CD14-positive monocyte (primary cell): ENCODE results near the gene CDIP1. TPM values are rescaled to one million over a fixed set of nuclear protein-coding genes. Genes with fewer than 3 reads are reported as not detected.

Experiments used
- DNase-seq, 3 donors: peaks; one replicate each; pipeline ENCODE4 v3.0.0-alpha.2; 2011 to 2022
- H2AFZ ChIP-seq: 2 replicates; pipeline ENCODE4 v1.6.0; 2012; ENCODE audit warnings: mild to moderate bottlenecking, low read depth, low read length, inconsistent platforms; ENCODE audit not compliant: insufficient read depth, poor library complexity, severe bottlenecking
- H3K27ac ChIP-seq, 2 donors: 1 replicate in 1 of 2; 2 replicates in 1 of 2; pipeline ENCODE4 v1.5.1; 2012 to 2013; ENCODE audit warnings: low read length in 2 of 2, control low read depth in 1 of 2, inconsistent platforms in 1 of 2, low read depth in 1 of 2, mild to moderate bottlenecking in 1 of 2
- H3K27me3 ChIP-seq, 2 donors: one replicate each; pipeline versions ENCODE4 v1.6.0 to v1.6.1; 2011 to 2013; ENCODE audit warnings: low read length in 2 of 2; ENCODE audit not compliant: control insufficient read depth in 2 of 2, insufficient read depth in 2 of 2
- H3K36me3 ChIP-seq, 2 donors: replicated peaks in 1 of 2; 1 replicate in 1 of 2; 2 replicates in 1 of 2; pipeline versions ENCODE4 v1.5.1 to v1.6.1; 2012 to 2013; ENCODE audit warnings: low read length in 2 of 2, control low read depth in 1 of 2, inconsistent platforms in 1 of 2, mild to moderate bottlenecking in 1 of 2; ENCODE audit not compliant: insufficient read depth in 2 of 2, control insufficient read depth in 1 of 2
- H3K4me1 ChIP-seq, 2 donors: 1 replicate in 1 of 2; 2 replicates in 1 of 2; pipeline versions ENCODE4 v1.5.1 to v1.6.1; 2012 to 2013; ENCODE audit warnings: low read length in 2 of 2, control low read depth in 1 of 2, inconsistent platforms in 1 of 2, mild to moderate bottlenecking in 1 of 2, moderate library complexity in 1 of 2; ENCODE audit not compliant: insufficient read depth in 2 of 2, control insufficient read depth in 1 of 2
- H3K4me2 ChIP-seq: replicated peaks from 2 replicates; pipeline ENCODE3; 2012; ENCODE audit warnings: low read length, moderate library complexity, mild to moderate bottlenecking; ENCODE audit not compliant: poor library complexity, severe bottlenecking; ENCODE audit errors: extremely low read depth
- H3K4me3 ChIP-seq, 3 experiments: fragments of 200-600 bp in 1 of 3; sonication (generic) in 1 of 3; replicated peaks in 1 of 3; 1 replicate in 2 of 3; 2 replicates in 1 of 3; pipeline ENCODE4 v1.5.1; 2011 to 2013; ENCODE audit warnings: low read length in 3 of 3, mild to moderate bottlenecking in 3 of 3, control low read depth in 2 of 3, low read depth in 2 of 3, inconsistent platforms in 1 of 3, moderate library complexity in 1 of 3
- H3K79me2 ChIP-seq: 2 replicates; pipeline ENCODE4 v1.6.0; 2012; ENCODE audit warnings: mild to moderate bottlenecking, control low read depth, inconsistent platforms, low read length, moderate library complexity; ENCODE audit not compliant: insufficient read depth
- H3K9ac ChIP-seq: 2 replicates; pipeline ENCODE4 v1.6.0; 2017; ENCODE audit warnings: low read length, mild to moderate bottlenecking; ENCODE audit not compliant: insufficient read depth, poor library complexity, severe bottlenecking
- H3K9me3 ChIP-seq, 2 donors: replicated peaks in 1 of 2; 1 replicate in 1 of 2; 2 replicates in 1 of 2; pipeline versions ENCODE4 v1.5.1 to v1.6.1; 2012 to 2013; ENCODE audit warnings: low read length in 2 of 2, control low read depth in 1 of 2; ENCODE audit not compliant: control insufficient read depth in 1 of 2, insufficient read depth in 1 of 2
- H4K20me1 ChIP-seq: 2 replicates; pipeline ENCODE4 v1.6.0; 2012; ENCODE audit warnings: mild to moderate bottlenecking, low read length, control low read depth, moderate library complexity; ENCODE audit not compliant: insufficient read depth
- H3K27ac Mint-ChIP-seq, 7 donors: one replicate each; pipeline ENCODE4 v1.8.0; 2020; ENCODE audit warnings: mild to moderate bottlenecking in 7 of 7, mixed read lengths in 7 of 7, moderate library complexity in 6 of 7, inconsistent platforms in 2 of 7
- H3K27me3 Mint-ChIP-seq, 3 donors: one replicate each; pipeline ENCODE4 v1.8.0; 2021 to 2022; ENCODE audit warnings: low read depth in 3 of 3, mild to moderate bottlenecking in 3 of 3, mixed read lengths in 3 of 3, moderate library complexity in 3 of 3, inconsistent platforms in 1 of 3
- H3K36me3 Mint-ChIP-seq, 2 donors: one replicate each; pipeline ENCODE4 v1.8.0; 2020; ENCODE audit warnings: mixed read lengths in 2 of 2, inconsistent platforms in 1 of 2, mild to moderate bottlenecking in 1 of 2
- H3K4me1 Mint-ChIP-seq: one replicate; pipeline ENCODE4 v1.8.0; 2020; ENCODE audit warnings: mild to moderate bottlenecking, mixed read lengths
- H3K4me3 Mint-ChIP-seq, 2 donors: one replicate each; pipeline ENCODE4 v1.8.0; 2020; ENCODE audit warnings: mild to moderate bottlenecking in 2 of 2, mixed read lengths in 2 of 2, moderate library complexity in 1 of 2
- H3K9me3 Mint-ChIP-seq, 7 donors: one replicate each; pipeline ENCODE4 v1.8.0; 2020 to 2022; ENCODE audit warnings: mixed read lengths in 7 of 7, mild to moderate bottlenecking in 6 of 7, moderate library complexity in 6 of 7, inconsistent platforms in 2 of 7
- CTCF ChIP-seq: fragments of 200-600 bp; IDR thresholded peaks from one replicate; pipeline ENCODE4 v1.8.0; 2022; ENCODE audit warnings: antibody characterized with exemption, mild to moderate bottlenecking
- WGBS: methylation state at CpG from one replicate; pipeline ENCODE4 v1.1.5; 2013; ENCODE audit warnings: missing lambda C conversion rate; ENCODE audit not compliant: insufficient coverage; 5-methylcytosine and 5-hydroxymethylcytosine counted together
- intact Hi-C, 2 donors: fragments of 100-400 bp; cut with micrococcal nuclease; formaldehyde crosslinking; loops; one replicate each; pipeline versions ENCODE4 v1.15.0 to v1.15.1; 2023
- polyA plus RNA-seq, 3 donors: library from polyadenylated mRNA; depleted of rRNA in 1 of 3; unstranded in 2 of 3; stranded (reverse) in 1 of 3; fragments of 300-500 nt in 2 of 3; fragments of >200 nt in 1 of 3; fragmentation: Illumina TruSeq in 2 of 3; gene quantifications; 1 replicate in 2 of 3; 2 replicates in 1 of 3; pipeline ENCODE4 v1.2.3, GENCODE V29; 2012 to 2021

CDIP1 gene
- polyA plus RNA-seq, 3 donors, result 8.6 to 11.2 (median 10.8) TPM

- H3K9ac ChIP-seq, result no peak overlapping the region
Observed at GRCh38 chr16:4500272-4500671, 38.3 kb downstream of the CDIP1 start.

GRCh38 chr16:4499196-4499555 lies 39.4 kb downstream of the CDIP1 start:
- Histone ChIP-seq H3K36me3 (peaks cover 10 to 30% of the 10 kb centered on the region in 2 donors), H3K4me2 (no peak overlapping the region), H3K4me3 (no peak overlapping the region), H2AFZ (no peak overlapping the region), H3K27ac (no peak overlapping the region), H3K4me1 (peaks cover 0 to 2% of the 10 kb centered on the region in 2 donors), H4K20me1 (peaks cover 22% of the 10 kb centered on the region), H3K79me2 (peaks cover 43% of the 10 kb centered on the region), H3K27me3 (no peaks in the 10 kb centered on the region), H3K9ac (no peak overlapping the region), H3K9me3 (no peaks in the 10 kb centered on the region)
- no CpG with 5 or more reads among the region's 4 CpGs for WGBS
- no peak overlapping the region for H3K27ac Mint-ChIP-seq
- peaks cover 27 to 29% of the 10 kb centered on the region in 2 donors for H3K36me3 Mint-ChIP-seq
- no peak overlapping the region for H3K4me3 Mint-ChIP-seq
- H3K4me1 Mint-ChIP-seq, result peaks cover 16% of the 10 kb centered on the region
- no peak for TF ChIP-seq CTCF
- no peaks in the 10 kb centered on the region for H3K9me3 Mint-ChIP-seq
- peaks cover 0 to 2% (median 0%) of the 10 kb centered on the region in 3 donors for H3K27me3 Mint-ChIP-seq
- no peak for DNase-seq
- intact Hi-C loops, result no loop called here

More at GRCh38 chr16:4500272-4500671, 38.3 kb downstream of the CDIP1 start:
- no peak for DNase-seq
- 89% methylated on average over 2 of the region's 3 CpGs for WGBS
- Mint-ChIP-seq H3K4me3 (no peak overlapping the region), H3K9me3 (no peaks in the 10 kb centered on the region), H3K36me3 (peaks cover 27 to 29% of the 10 kb centered on the region in 2 donors), H3K27ac (no peak overlapping the region), H3K27me3 (peaks cover 0 to 2% (median 2%) of the 10 kb centered on the region in 3 donors), H3K4me1 (peaks cover 22% of the 10 kb centered on the region)
- H3K4me1 ChIP-seq, result peaks cover 9 to 13% of the 10 kb centered on the region in 2 donors
- intact Hi-C loops, result no loop called here
- no peak overlapping the region for H3K4me2 ChIP-seq
- H3K9me3 ChIP-seq, result no peaks in the 10 kb centered on the region
- no peak overlapping the region for H3K27ac ChIP-seq
- H4K20me1 ChIP-seq, result peaks cover 13% of the 10 kb centered on the region
- H2AFZ ChIP-seq, result no peak overlapping the region
- no peaks in the 10 kb centered on the region for H3K27me3 ChIP-seq
- peaks cover 36% of the 10 kb centered on the region for H3K79me2 ChIP-seq
- TF ChIP-seq CTCF, result no peak
- peaks cover 10 to 30% of the 10 kb centered on the region in 2 donors for H3K36me3 ChIP-seq
- no peak overlapping the region for H3K4me3 ChIP-seq
